OCI-LY1 (cell line): ENCODE measurements around the gene NCCRP1.

ENCODE experiments used
- CTCF ChIP-seq: fragments of 200-600 bp; sonication (generic), shearing (Covaris generic); IDR thresholded peaks from 2 replicates; pipeline ENCODE4 v1.5.1; 2017; ENCODE audit warnings: mild to moderate bottlenecking, antibody characterized with exemption, low read length, moderate library complexity, mixed read lengths
- EZH2 ChIP-seq: fragments of 200-600 bp; sonication (generic), shearing (Covaris generic); IDR thresholded peaks from 2 replicates; pipeline ENCODE4 v1.8.0; 2017; ENCODE audit warnings: borderline replicate concordance, mixed run types, mild to moderate bottlenecking, antibody characterized with exemption, low read length, moderate library complexity, mixed read lengths

GRCh38 chr19:39203372-39204341, 6.9 kb downstream of the NCCRP1 start, which contains the start of gene SYCN:
- TF ChIP-seq CTCF (no peak), EZH2 (no peak)
